ENCODE results near the gene CCDC71L. TPM values are rescaled to one million over a fixed set of nuclear protein-coding genes. Genes with fewer than 3 reads are reported as not detected.

Gene CCDC71L
- total RNA-seq, 1 experiment from 2014 or later = 21.1 TPM

DNA sequence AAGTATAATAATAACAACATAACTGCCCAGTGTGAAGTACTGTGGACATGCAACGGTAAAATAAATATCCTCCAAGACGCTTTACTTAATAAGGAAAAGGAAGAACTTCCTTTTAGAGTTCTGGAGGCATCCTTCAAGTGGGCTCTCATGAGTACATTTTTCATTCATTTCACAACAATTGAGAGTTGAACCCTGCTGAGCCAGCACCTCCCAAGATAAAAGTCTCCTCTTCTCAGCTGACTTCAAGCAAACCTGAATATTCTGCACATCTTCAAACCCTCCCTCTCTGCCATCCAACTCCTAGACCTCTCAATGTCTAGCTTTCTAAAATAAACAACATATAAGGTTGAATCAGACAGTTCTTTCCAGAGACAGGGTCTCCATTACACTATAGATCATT is 7.5 kb downstream of the CCDC71L start:
- no peak for ATAC-seq
- intact Hi-C loops (cut with micrococcal nuclease) = no loop called here
- TF ChIP-seq, protein P1, sequence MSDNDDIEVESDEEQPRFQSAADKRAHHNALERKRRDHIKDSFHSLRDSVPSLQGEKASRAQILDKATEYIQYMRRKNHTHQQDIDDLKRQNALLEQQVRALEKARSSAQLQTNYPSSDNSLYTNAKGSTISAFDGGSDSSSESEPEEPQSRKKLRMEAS (IDR thresholded peaks at IDR 0.05) = no peak
- TF ChIP-seq ELF1 (IDR thresholded peaks at IDR 0.05; ENCODE audit: borderline replicate concordance, low read depth) (no peak), SP1 (IDR thresholded peaks at IDR 0.05; ENCODE audit: low read depth) (no peak), JUND (IDR thresholded peaks at IDR 0.05) (no peak), CBX3 (IDR thresholded peaks at IDR 0.05; ENCODE audit: low read depth) (no peak), POLR2A (IDR thresholded peaks at IDR 0.05; ENCODE audit: borderline replicate concordance, extremely low read depth, insufficient read depth, insufficient read length) (no peak), EZH2phosphoT487 (IDR thresholded peaks at IDR 0.05; ENCODE audit: borderline replicate concordance) (no peak), SIN3A (IDR thresholded peaks at IDR 0.05; ENCODE audit: low read depth) (no peak), EGR1 (IDR thresholded peaks at IDR 0.05; ENCODE audit: low read depth) (no peak), REST (IDR thresholded peaks at IDR 0.05; ENCODE audit: low read depth) (no peak), EZH2 (IDR thresholded peaks at IDR 0.05) (no peak), TCF7L2 (IDR thresholded peaks at IDR 0.05; ENCODE audit: borderline replicate concordance, extremely low read depth, insufficient read depth, insufficient read length) (no peak)
- TF ChIP-seq, protein P2, sequence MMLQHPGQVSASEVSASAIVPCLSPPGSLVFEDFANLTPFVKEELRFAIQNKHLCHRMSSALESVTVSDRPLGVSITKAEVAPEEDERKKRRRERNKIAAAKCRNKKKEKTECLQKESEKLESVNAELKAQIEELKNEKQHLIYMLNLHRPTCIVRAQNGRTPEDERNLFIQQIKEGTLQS (IDR thresholded peaks at IDR 0.05) = no peak

More for the DNA sequence above, 7.5 kb downstream of the CCDC71L start:
- Histone ChIP-seq H3K36me3 (ENCODE audit: control insufficient read depth in 1 of 2, insufficient read depth in 2 of 2, low read length in 2 of 2) (no peaks in the 10 kb centered on the region), H4K20me1 (ENCODE audit: insufficient read depth) (no peaks in the 10 kb centered on the region), H3K9me3 (ENCODE audit: control insufficient read depth in 1 of 2, insufficient read depth in 1 of 2, low read depth in 1 of 2, low read length in 2 of 2) (no peaks in the 10 kb centered on the region), H2AFZ (ENCODE audit: low read depth, low read length, poor library complexity, severe bottlenecking) (no peak overlapping the region), H3K4me3 (replicated peaks in 1 of 2; ENCODE audit: low read depth in 1 of 2, low read length in 2 of 2) (no peak overlapping the region), H3K27ac (ENCODE audit: low read depth, low read length) (no peak overlapping the region), H3K9me2 (ENCODE audit: insufficient read depth) (no peaks in the 10 kb centered on the region), H3K27me3 (ENCODE audit: insufficient read depth, low read length) (no peaks in the 10 kb centered on the region), H3K79me2 (ENCODE audit: insufficient read depth, low read length) (peaks cover 3% of the 10 kb centered on the region), H3K9ac (ENCODE audit: low read length) (no peak overlapping the region), H3K4me2 (ENCODE audit: low read length) (no peak overlapping the region), H3K4me1 (ENCODE audit: control insufficient read depth in 1 of 2, insufficient read depth in 2 of 2, low read length in 2 of 2) (peaks cover 0 to 2% of the 10 kb centered on the region in 2 experiments; a peak in 1 of 4 replicates)
- BruUV-seq (replicated peaks) = no TSS peak
- ChIA-PET RAD21 (ENCODE audit: low non-redundant PET in 1 of 2, low total read pairs in 2 of 2, uncharacterized antibody in 2 of 2, unreplicated experiment in 2 of 2) (no interaction called here), POLR2A (interaction anchor here (1.0 kb wide), 1 partner anchor 115 kb away, joined by 3 read pairs; no protein-coding TSS in a partner anchor), CTCF (no interaction called here)
- no peak for DNase-seq (ENCODE audit: low read depth, low spot score)

All from HCT116 (cell line).